COR-L47 (cell line): ENCODE data around the gene ZNF564.
A peak's percentile ranks its signal among the peaks of the same experiment; 100 is the strongest.
"Not testable (repeated sequence)": the region's sequence is repeated elsewhere in the genome, so short reads cannot be mapped to it uniquely, and the experiment has no call there.

Source experiments
- DNase-seq: peaks from one replicate; lab custom pipeline; 2025; lab: John Stamatoyannopoulos, UW

The ZNF564 gene

DNA sequence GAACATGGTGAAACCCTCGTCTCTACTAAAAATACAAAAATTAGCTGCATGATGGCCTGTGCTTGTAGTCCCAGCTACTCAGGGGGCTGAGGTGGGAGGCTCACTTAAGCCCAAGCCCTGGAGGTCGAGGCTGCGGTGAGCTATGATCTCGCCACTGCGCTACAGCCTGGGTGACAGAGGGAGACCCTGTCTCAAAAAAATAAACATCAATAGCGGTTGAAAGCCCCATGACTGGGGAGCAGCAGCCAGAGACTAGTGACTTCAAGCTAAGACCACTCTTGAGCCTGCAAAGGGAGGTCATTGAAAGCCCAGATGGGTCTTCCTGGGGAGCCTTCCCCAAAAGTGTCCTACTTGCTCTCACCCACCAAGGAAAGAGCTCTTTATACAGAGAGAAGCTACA lies 54.8 kb downstream of the ZNF564 start:
- DNase-seq = no peak

DNA sequence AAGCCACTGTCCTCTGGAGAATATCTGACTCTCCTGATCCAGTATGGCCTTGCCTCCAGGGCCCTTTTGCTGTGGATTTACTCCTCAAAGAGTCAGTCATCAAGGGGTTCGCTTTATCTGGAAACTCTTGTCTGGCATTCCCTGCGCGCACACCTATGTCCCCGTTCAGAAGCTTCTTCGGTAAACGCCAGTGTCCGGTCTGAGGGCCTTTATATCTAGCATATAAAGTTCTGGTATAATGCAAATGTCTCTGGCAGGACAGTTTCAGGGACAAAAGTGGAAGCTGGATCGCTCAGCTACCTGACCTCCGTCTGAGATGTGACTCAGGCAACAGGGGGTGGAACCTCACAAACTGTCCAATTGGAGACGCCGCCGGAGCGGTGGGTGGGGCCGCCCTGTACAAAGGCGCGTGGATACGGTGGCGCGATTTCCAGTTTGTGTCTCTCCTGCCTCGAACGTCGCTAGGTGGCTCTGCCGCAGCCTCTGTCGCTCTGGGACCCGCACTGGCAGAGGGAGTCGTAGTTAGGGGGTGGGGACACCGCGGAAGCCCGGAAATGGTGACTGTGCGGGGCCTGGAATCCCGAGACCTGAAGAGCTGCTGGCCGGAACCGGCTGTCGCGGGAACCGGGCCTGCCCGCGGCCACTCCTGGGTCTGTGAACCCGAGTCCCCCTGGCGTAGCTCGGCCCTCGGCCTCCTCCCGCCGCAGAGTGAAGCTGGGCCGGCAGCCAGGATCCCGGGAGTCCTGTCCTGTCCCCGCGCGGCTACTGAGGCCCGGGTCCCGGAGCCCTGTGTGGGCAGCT lies 56.1 kb downstream of the ZNF564 start:
- DNase-seq = peak; percentile 97

GRCh38 chr19:12494260-12494860 lies 56.9 kb downstream of the ZNF564 start:
- DNase-seq = no peak

DNA sequence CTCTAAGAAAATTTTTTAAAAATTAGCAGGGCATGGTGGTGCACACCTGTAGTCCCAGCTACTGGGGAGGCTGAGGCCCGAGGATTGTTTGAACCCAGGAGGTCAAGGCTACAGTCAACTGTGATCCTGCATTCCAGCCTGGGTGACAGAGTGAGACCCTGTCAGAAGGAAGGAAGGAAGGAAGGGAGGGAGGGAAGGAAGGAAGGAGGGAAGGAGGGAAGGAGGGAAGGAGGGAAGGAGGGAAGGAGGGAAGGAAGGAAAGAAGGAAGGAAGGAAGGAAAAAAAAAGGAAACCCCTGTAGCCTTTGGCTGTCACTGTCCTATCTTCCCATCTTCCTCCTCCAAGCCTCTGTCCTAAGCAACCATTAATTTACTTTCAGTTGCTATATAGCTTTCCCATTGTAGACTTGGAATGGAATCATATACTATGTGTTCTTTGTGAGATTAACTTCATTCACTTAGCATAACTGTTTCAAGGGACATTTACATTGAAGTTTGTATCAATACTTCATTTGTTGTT lies 65.0 kb downstream of the ZNF564 start:
- DNase-seq = not testable (repeated sequence)

GRCh38 chr19:12485571-12485970 lies 65.7 kb downstream of the ZNF564 start:
- no peak for DNase-seq

DNA sequence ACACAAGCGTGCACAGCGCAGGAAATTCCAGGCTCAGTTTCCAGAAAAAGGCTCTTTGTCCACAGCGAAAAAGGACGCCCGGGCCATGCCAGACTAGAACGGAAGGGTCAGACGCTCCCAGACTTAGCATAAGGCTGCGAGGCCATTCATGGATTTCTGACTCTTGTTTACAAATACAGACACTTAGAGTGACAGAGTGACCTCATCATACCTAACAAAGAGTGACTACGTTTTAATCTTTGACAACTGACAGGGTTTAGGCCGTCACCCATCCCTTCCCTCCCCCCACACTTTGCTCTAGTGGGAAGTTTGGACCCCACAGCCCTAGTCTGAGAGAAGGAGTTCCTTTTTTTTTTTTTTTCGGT lies 66.2 kb downstream of the ZNF564 start:
- DNase-seq = no peak

- DNase-seq = peak; percentile 83
Observed at GRCh38 chr19:12484371-12485051, 66.8 kb downstream of the ZNF564 start, which contains the start of gene ZNF709. Gene ZNF709, minus strand, starts transcription at chr19:12484816. Its CDS starts 159 bp downstream, at chr19:12484657.

DNA sequence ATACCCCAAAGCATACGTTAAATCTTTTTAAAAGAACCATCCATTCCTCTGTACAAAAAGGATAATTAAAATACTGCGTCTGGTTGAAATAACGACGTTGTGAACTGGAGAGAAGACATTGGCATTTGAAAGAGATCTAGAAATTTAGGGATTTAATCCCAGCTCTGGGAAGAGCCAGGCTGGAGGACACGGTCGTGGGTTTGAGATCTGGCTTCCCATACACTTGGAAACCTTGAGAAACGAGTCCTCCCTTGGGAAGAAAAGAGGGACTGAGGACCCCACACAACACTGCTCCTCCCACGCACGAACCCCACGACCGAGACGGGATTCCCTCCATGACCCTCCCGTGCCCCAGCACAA lies 67.3 kb downstream of the ZNF564 start:
- no peak for DNase-seq

GRCh38 chr19:12482509-12482886 lies 68.8 kb downstream of the ZNF564 start:
- no peak for DNase-seq

DNA sequence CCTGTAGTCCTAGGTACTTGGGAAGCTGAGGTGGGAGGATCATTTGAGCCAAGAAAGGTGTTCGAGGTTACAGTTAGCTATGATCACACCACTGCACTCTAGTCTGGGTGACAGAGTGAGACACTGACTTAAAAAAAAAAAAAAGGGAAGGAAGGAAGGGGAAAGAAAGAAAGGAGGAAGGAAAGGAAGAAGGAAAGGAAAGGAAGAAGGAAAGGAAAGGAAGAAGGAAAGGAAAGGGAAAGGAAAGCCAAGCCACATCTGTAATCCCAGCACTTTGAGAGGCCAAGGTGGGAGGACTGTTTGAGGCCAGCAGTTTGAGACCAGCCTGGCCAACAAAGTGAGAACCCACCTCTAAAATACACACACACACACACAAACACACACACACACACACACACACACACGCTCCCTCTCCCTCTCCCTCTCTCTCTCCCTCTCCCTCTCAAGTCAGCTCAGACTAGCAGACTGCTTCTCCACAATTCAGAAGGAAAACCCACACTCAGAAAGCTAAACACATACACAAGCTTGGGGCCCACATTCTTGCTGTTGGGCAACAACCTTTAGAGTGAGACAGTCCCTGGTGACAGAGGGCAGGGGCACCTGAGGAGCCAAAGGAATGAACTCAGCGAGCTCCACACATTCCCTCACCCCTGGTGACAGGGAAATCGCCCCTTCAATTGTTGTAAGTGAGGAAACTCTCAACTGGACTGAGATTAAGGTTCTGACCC lies 69.3 kb downstream of the ZNF564 start:
- no peak for DNase-seq

DNA sequence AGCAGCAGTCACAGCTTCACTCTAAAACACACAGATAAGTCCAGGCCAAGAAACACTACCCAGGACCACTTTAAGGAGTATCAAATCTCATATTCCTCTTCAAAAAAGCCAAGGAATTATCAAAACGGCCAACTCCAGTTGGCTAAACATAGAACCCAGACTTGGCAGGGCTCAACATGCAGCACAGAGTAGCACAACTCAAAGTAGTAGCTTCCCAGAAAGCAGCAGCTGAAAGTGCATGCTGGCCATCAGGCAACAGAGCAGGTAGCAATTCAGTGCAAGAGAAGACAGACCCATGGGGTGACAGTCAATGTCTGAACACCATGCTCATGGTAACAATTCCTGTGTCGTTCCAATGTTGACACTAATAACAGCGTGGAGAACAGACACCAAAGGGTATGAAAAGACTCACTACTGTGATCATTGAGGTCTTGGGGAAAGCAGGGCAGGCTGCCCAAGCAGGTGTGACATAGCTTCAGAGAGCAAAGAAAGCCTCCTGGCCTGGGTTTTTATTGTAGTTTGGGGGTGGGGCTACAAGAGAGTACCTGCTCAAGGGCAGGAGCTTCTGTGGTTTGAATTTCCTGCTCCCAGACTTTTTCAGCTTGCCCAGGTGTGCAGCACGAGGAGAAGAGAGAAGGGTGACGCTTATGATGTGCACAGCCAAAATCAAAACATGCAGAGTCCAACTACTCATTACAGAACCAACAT lies 72.9 kb downstream of the ZNF564 start:
- DNase-seq = peak; percentile 2
